GM23338 (cell line): ENCODE measurements around the gene WDR47. TPM values are rescaled to one million over a fixed set of nuclear protein-coding genes. Genes with fewer than 3 reads are reported as not detected.

Experiments used
- ATAC-seq: fragments of 200-7000 bp; cut with Tn5 transposase; 3 replicates; pipeline ENCODE4 v1.9.1; 2020
- DNase-seq: peaks from one replicate; pipeline ENCODE4 v3.0.0-alpha.2; 2015; ENCODE audit warnings: low spot score
- H2AFZ ChIP-seq: fragments of 200-600 bp; sonication (generic); 2 replicates; pipeline ENCODE4 v1.8.0; 2016; ENCODE audit warnings: antibody characterized with exemption, mild to moderate bottlenecking, moderate library complexity
- H3F3A ChIP-seq: fragments of 200-600 bp; sonication (generic); replicated peaks from 2 replicates; pipeline ENCODE4 v1.8.0; 2017; ENCODE audit warnings: antibody characterized with exemption, mixed run types, low read depth
- H3K27ac ChIP-seq: fragments of 200-600 bp; sonication (generic); 2 replicates; pipeline ENCODE4 v1.6.1; 2016; ENCODE audit warnings: low read depth
- H3K27me3 ChIP-seq: fragments of 200-600 bp; sonication (generic); 2 replicates; pipeline ENCODE4 v1.8.0; 2016; ENCODE audit warnings: mild to moderate bottlenecking, mixed run types, moderate library complexity; ENCODE audit not compliant: insufficient read depth
- H3K36me3 ChIP-seq: fragments of 200-600 bp; sonication (generic); 2 replicates; pipeline ENCODE4 v1.8.0; 2016; ENCODE audit warnings: mild to moderate bottlenecking; ENCODE audit not compliant: insufficient read depth
- H3K4me1 ChIP-seq: fragments of 200-600 bp; sonication (generic); 2 replicates; pipeline ENCODE4 v1.8.0; 2016; ENCODE audit warnings: mild to moderate bottlenecking, moderate library complexity; ENCODE audit not compliant: insufficient read depth
- H3K4me2 ChIP-seq: fragments of 200-600 bp; sonication (generic); 2 replicates; pipeline ENCODE4 v1.7.1; 2017; ENCODE audit warnings: mixed run types
- H3K4me3 ChIP-seq: fragments of 200-600 bp; sonication (generic); 2 replicates; pipeline ENCODE4 v1.6.1; 2016; ENCODE audit warnings: mixed run types
- H3K79me2 ChIP-seq: fragments of 200-600 bp; sonication (generic); replicated peaks from 2 replicates; pipeline ENCODE4 v1.8.0; 2017; ENCODE audit warnings: mild to moderate bottlenecking; ENCODE audit not compliant: insufficient read depth
- H3K9me2 ChIP-seq: fragments of 200-600 bp; sonication (generic); 2 replicates; pipeline ENCODE4 v1.8.0; 2017; ENCODE audit not compliant: insufficient read depth
- H4K20me1 ChIP-seq: fragments of 200-600 bp; sonication (generic); replicated peaks from 2 replicates; pipeline ENCODE4 v1.8.0; 2017; ENCODE audit warnings: mild to moderate bottlenecking; ENCODE audit not compliant: insufficient read depth
- H3K27ac Mint-ChIP-seq: 2 replicates; pipeline ENCODE4 v1.8.0; 2020; ENCODE audit warnings: inconsistent platforms, mild to moderate bottlenecking, moderate library complexity, mixed read lengths
- H3K27me3 Mint-ChIP-seq: 3 replicates; pipeline ENCODE4 v1.8.0; 2022; ENCODE audit warnings: low read depth, mild to moderate bottlenecking, moderate library complexity, mixed read lengths, inconsistent platforms; ENCODE audit not compliant: insufficient read depth, poor library complexity
- H3K36me3 Mint-ChIP-seq: 3 replicates; pipeline ENCODE4 v1.8.0; 2021; ENCODE audit warnings: low read depth, mild to moderate bottlenecking, inconsistent platforms, moderate library complexity, mixed read lengths
- H3K4me1 Mint-ChIP-seq: 3 replicates; pipeline ENCODE4 v1.8.0; 2020; ENCODE audit warnings: mild to moderate bottlenecking, inconsistent platforms, mixed read lengths
- H3K4me3 Mint-ChIP-seq: 3 replicates; pipeline ENCODE4 v1.8.0; 2021; ENCODE audit warnings: moderate library complexity, mild to moderate bottlenecking, inconsistent platforms, mixed read lengths
- H3K9me3 Mint-ChIP-seq: 3 replicates; pipeline ENCODE4 v1.8.0; 2020; ENCODE audit warnings: moderate library complexity, mild to moderate bottlenecking, inconsistent platforms, mixed read lengths
- CREB1 ChIP-seq: fragments of 250-450 bp; sonication (Bioruptor Pico); IDR thresholded peaks from 2 replicates; pipeline ENCODE4 v1.5.0; 2020; ENCODE audit warnings: low read depth, mild to moderate bottlenecking, moderate library complexity
- CTCF ChIP-seq, 2 experiments: fragments of 200-600 bp in 1 of 2; sonication (generic) in 1 of 2; conservative IDR thresholded peaks; 2 replicates each; pipeline versions ENCODE4 v1.5.1 to v1.6.1; 2016 to 2017; ENCODE audit warnings: antibody characterized with exemption in 2 of 2, low read depth in 2 of 2, mild to moderate bottlenecking in 2 of 2, moderate library complexity in 1 of 2
- ETS1 ChIP-seq: IDR thresholded peaks from 2 replicates; pipeline ENCODE4 v1.6.1; 2016; ENCODE audit warnings: antibody characterized with exemption
- EZH2 ChIP-seq: fragments of 200-600 bp; sonication (generic); IDR thresholded peaks from one replicate; pipeline ENCODE4 v1.8.0; 2017; ENCODE audit warnings: antibody characterized with exemption, mild to moderate bottlenecking, low read depth; ENCODE audit not compliant: unreplicated experiment
- EZH2phosphoT487 ChIP-seq: fragments of 200-600 bp; sonication (generic); IDR thresholded peaks from one replicate; pipeline ENCODE4 v1.8.1; 2018; ENCODE audit warnings: antibody characterized with exemption; ENCODE audit not compliant: unreplicated experiment
- JUNB ChIP-seq: IDR thresholded peaks from one replicate; pipeline ENCODE4 v1.6.1; 2016; ENCODE audit warnings: antibody characterized with exemption; ENCODE audit not compliant: unreplicated experiment
- NANOG ChIP-seq: IDR thresholded peaks from 2 replicates; pipeline ENCODE4 v1.6.1; 2016; ENCODE audit warnings: antibody characterized with exemption, borderline replicate concordance
- POLR2AphosphoS5 ChIP-seq: IDR thresholded peaks from 2 replicates; pipeline ENCODE4 v1.6.1; 2016; ENCODE audit warnings: antibody characterized with exemption, low read depth
- STAT1 ChIP-seq: IDR thresholded peaks from one replicate; pipeline ENCODE4 v1.6.1; 2016; ENCODE audit warnings: antibody characterized with exemption; ENCODE audit not compliant: unreplicated experiment
- ZNF114 ChIP-seq: fragments of 250-450 bp; sonication (Bioruptor Pico); IDR thresholded peaks from 2 replicates; pipeline ENCODE4 v1.5.0; 2020; ENCODE audit warnings: mild to moderate bottlenecking, moderate library complexity
- ZNF331 ChIP-seq: fragments of 250-450 bp; sonication (Bioruptor Pico); IDR thresholded peaks from 2 replicates; pipeline ENCODE4 v1.5.0; 2020; ENCODE audit warnings: low read depth, mild to moderate bottlenecking, moderate library complexity
- polyA plus RNA-seq: library from polyadenylated mRNA; unstranded; fragments of >200 nt; fragmentation: Nextera tagmentation; extraction: Ambion mirVana; gene quantifications from 2 replicates; pipeline ENCODE4 v1.2.1, GENCODE V29; 2016
- total RNA-seq: library from RNA; depleted of rRNA; stranded (reverse); fragments of >200 nt; shearing (Covaris generic); gene quantifications from 2 replicates; pipeline ENCODE4 v1.2.3, GENCODE V29; 2014
- TF ChIP-seq, protein P1 (sequence below): IDR thresholded peaks from one replicate; pipeline ENCODE4 v1.6.1; 2018; ENCODE audit warnings: antibody characterized with exemption; ENCODE audit not compliant: unreplicated experiment

WDR47 gene
- total and polyA plus RNA-seq, 2 experiments from 2014 or later = 3.9 to 5.2 TPM

- TF ChIP-seq EZH2phosphoT487 (no peak), EZH2 (no peak), ETS1 (peak; percentile 9; the same call in 1 of the 2 replicates), STAT1 (no peak)
Measured at GRCh38 chr1:108963052-108963686, 78.7 kb downstream of the WDR47 start, which contains the start of gene CLCC1 (continued).

- Mint-ChIP-seq H3K4me3 (peak overlapping the region; percentile 81), H3K27ac (peak overlapping the region; percentile 73), H3K9me3 (no peaks in the 10 kb centered on the region), H3K36me3 (no peaks in the 10 kb centered on the region), H3K27me3 (peaks cover 2% of the 10 kb centered on the region), H3K4me1 (peaks cover 7% of the 10 kb centered on the region)
- peak; percentile 64 for ATAC-seq
- Histone ChIP-seq H4K20me1 (no peaks in the 10 kb centered on the region; the same call in none of the 2 replicates), H3K4me3 (peak overlapping the region; percentile 88), H3K4me2 (peak overlapping the region; percentile 81), H2AFZ (peak overlapping the region; percentile 61; the same call in 1 of the 2 replicates), H3F3A (0 out of 2 replicates have a peak, but pooled peaks cover 5% of the 10 kb centered on the region), H3K9me2 (no peaks in the 10 kb centered on the region), H3K36me3 (no peaks in the 10 kb centered on the region; the same call in 1 of the 2 replicates), H3K27ac (peak overlapping the region; percentile 20; the same call in 1 of the 2 replicates), H3K27me3 (no peaks in the 10 kb centered on the region), H3K4me1 (peaks cover 12% of the 10 kb centered on the region), H3K79me2 (peaks cover 51% of the 10 kb centered on the region)
- DNase-seq = peak; percentile 44
- TF ChIP-seq JUNB (no peak), CTCF (conservative IDR thresholded peaks at IDR 0.05; ENCODE audit: low read depth in 2 of 2) (no peak), EZH2phosphoT487 (no peak), NANOG (no peak), ETS1 (no peak), POLR2AphosphoS5 (no peak), EZH2 (no peak), CREB1 (CRISPR knock-in tag) (no peak), ZNF331 (CRISPR knock-in tag) (no peak), STAT1 (no peak), ZNF114 (no peak)
- TF ChIP-seq, protein P1, sequence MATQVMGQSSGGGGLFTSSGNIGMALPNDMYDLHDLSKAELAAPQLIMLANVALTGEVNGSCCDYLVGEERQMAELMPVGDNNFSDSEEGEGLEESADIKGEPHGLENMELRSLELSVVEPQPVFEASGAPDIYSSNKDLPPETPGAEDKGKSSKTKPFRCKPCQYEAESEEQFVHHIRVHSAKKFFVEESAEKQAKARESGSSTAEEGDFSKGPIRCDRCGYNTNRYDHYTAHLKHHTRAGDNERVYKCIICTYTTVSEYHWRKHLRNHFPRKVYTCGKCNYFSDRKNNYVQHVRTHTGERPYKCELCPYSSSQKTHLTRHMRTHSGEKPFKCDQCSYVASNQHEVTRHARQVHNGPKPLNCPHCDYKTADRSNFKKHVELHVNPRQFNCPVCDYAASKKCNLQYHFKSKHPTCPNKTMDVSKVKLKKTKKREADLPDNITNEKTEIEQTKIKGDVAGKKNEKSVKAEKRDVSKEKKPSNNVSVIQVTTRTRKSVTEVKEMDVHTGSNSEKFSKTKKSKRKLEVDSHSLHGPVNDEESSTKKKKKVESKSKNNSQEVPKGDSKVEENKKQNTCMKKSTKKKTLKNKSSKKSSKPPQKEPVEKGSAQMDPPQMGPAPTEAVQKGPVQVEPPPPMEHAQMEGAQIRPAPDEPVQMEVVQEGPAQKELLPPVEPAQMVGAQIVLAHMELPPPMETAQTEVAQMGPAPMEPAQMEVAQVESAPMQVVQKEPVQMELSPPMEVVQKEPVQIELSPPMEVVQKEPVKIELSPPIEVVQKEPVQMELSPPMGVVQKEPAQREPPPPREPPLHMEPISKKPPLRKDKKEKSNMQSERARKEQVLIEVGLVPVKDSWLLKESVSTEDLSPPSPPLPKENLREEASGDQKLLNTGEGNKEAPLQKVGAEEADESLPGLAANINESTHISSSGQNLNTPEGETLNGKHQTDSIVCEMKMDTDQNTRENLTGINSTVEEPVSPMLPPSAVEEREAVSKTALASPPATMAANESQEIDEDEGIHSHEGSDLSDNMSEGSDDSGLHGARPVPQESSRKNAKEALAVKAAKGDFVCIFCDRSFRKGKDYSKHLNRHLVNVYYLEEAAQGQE = no peak
Measured at GRCh38 chr1:108962681-108963051, 79.2 kb downstream of the WDR47 start.
